Astrocyte (in vitro differentiated cells and primary cell): Measurements from ENCODE around the gene PXDN. TPM values are rescaled to one million over a fixed set of nuclear protein-coding genes. Genes with fewer than 3 reads are reported as not detected.

Experiments used
- DNase-seq: peaks from one replicate; pipeline ENCODE4 v3.0.0-alpha.2; 2010; ENCODE audit warnings: low read depth
- FAIRE-seq: peaks from 2 replicates; lab custom pipeline; 2011; peaks lifted over from hg19 to GRCh38; lab: Jason Lieb, UNC
- H2AFZ ChIP-seq: 2 replicates; pipeline ENCODE4 v1.6.0; 2012; ENCODE audit warnings: low read depth, low read length, inconsistent platforms
- H3K27ac ChIP-seq: 2 replicates; pipeline ENCODE4 v1.5.1; 2011; ENCODE audit warnings: low read depth, low read length, inconsistent platforms
- H3K27me3 ChIP-seq: 2 replicates; pipeline ENCODE4 v1.6.0; 2011; ENCODE audit warnings: low read length, inconsistent platforms; ENCODE audit not compliant: insufficient read depth
- H3K36me3 ChIP-seq: 2 replicates; pipeline ENCODE4 v1.5.1; 2011; ENCODE audit warnings: low read length, inconsistent platforms; ENCODE audit not compliant: insufficient read depth
- H3K4me1 ChIP-seq: 2 replicates; pipeline ENCODE4 v1.5.1; 2011; ENCODE audit warnings: low read length, inconsistent platforms; ENCODE audit not compliant: insufficient read depth
- H3K4me2 ChIP-seq: 2 replicates; pipeline ENCODE4 v1.6.0; 2012; ENCODE audit warnings: low read length, inconsistent platforms
- H3K4me3 ChIP-seq: 2 replicates; pipeline ENCODE4 v1.5.1; 2011; ENCODE audit warnings: low read depth, mild to moderate bottlenecking, low read length, inconsistent platforms; ENCODE audit not compliant: insufficient read depth
- H3K79me2 ChIP-seq: 2 replicates; pipeline ENCODE4 v1.6.0; 2012; ENCODE audit warnings: mild to moderate bottlenecking, low read length, inconsistent platforms; ENCODE audit not compliant: insufficient read depth
- H3K9ac ChIP-seq: 2 replicates; pipeline ENCODE4 v1.6.0; 2012; ENCODE audit warnings: mild to moderate bottlenecking, low read length, inconsistent platforms
- H3K9me3 ChIP-seq: 2 replicates; pipeline ENCODE4 v1.5.1; 2012; ENCODE audit warnings: low read depth, mild to moderate bottlenecking, low read length, inconsistent platforms; ENCODE audit not compliant: insufficient read depth
- H4K20me1 ChIP-seq: 2 replicates; pipeline ENCODE4 v1.6.0; 2012; ENCODE audit warnings: low read length, inconsistent platforms; ENCODE audit not compliant: insufficient read depth
- H3K27ac Mint-ChIP-seq: one replicate; pipeline ENCODE4 v1.8.0; 2021; ENCODE audit warnings: mild to moderate bottlenecking, mixed read lengths; ENCODE audit not compliant: unreplicated experiment
- H3K27me3 Mint-ChIP-seq: one replicate; pipeline ENCODE4 v1.8.0; 2021; ENCODE audit warnings: low read depth, mixed read lengths; ENCODE audit not compliant: unreplicated experiment
- H3K36me3 Mint-ChIP-seq: one replicate; pipeline ENCODE4 v1.8.0; 2021; ENCODE audit warnings: low read depth, mixed read lengths; ENCODE audit not compliant: unreplicated experiment
- H3K4me1 Mint-ChIP-seq: one replicate; pipeline ENCODE4 v1.8.0; 2021; ENCODE audit warnings: low read depth, mixed read lengths; ENCODE audit not compliant: unreplicated experiment
- H3K4me3 Mint-ChIP-seq: one replicate; pipeline ENCODE4 v1.8.0; 2021; ENCODE audit warnings: mild to moderate bottlenecking, moderate library complexity, mixed read lengths; ENCODE audit not compliant: unreplicated experiment
- H3K9me3 Mint-ChIP-seq: one replicate; pipeline ENCODE4 v1.8.0; 2021; ENCODE audit warnings: mild to moderate bottlenecking, mixed read lengths; ENCODE audit not compliant: unreplicated experiment
- CTCF ChIP-seq: IDR thresholded peaks from 2 replicates; pipeline ENCODE4 v1.5.1; 2011; ENCODE audit warnings: low read depth, mild to moderate bottlenecking, inconsistent platforms, low read length, moderate library complexity; ENCODE audit not compliant: insufficient read depth
- EZH2 ChIP-seq: IDR thresholded peaks from 2 replicates; pipeline ENCODE4 v1.6.1; 2012; ENCODE audit warnings: mild to moderate bottlenecking, low read length, inconsistent platforms; ENCODE audit not compliant: insufficient read depth
- total RNA-seq: library from RNA; stranded (reverse); gene quantifications from 2 replicates; pipeline ENCODE4 v1.2.1, GENCODE V29; 2021

PXDN gene
- total RNA-seq, 1 donor from 2014 or later: 417 TPM

DNA sequence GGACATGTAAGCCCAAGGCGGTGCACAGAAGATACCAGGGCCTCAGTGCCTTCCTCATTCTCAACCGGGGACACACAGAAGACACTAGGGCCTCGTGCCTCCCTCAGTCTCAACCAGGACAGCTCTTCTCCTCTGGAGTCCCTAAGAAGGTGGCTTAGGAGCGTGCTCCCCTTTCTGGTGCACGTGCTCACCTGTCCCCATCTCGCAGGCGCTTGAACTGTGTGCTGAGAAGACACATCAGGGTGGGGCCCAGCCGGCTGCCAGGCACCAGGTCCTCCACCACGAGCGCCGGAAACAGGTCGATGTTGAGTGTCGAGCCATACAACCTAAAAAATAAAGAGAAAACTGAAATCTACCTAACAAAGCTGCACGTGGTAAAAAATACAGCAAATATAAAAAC lies 99.9 kb downstream of the PXDN start:
- Mint-ChIP-seq H3K4me3 (no peak overlapping the region), H3K9me3 (no peaks in the 10 kb centered on the region), H3K4me1 (peaks cover 14% of the 10 kb centered on the region), H3K36me3 (peaks cover 19% of the 10 kb centered on the region), H3K27ac (no peak overlapping the region), H3K27me3 (no peaks in the 10 kb centered on the region)
- FAIRE-seq: no peak
- H3K27ac ChIP-seq: no peak overlapping the region
- TF ChIP-seq CTCF (no peak), EZH2 (no peak)
- H3K27me3 ChIP-seq: no peaks in the 10 kb centered on the region
- H3K4me2 ChIP-seq: no peak overlapping the region
- H4K20me1 ChIP-seq: peaks cover 29% of the 10 kb centered on the region
- DNase-seq: no peak
- peaks cover 35% of the 10 kb centered on the region for H3K36me3 ChIP-seq
- H2AFZ ChIP-seq: no peak overlapping the region
- H3K4me1 ChIP-seq: peaks cover 12% of the 10 kb centered on the region
- peaks cover 59% of the 10 kb centered on the region for H3K79me2 ChIP-seq
- no peaks in the 10 kb centered on the region for H3K9me3 ChIP-seq
- no peak overlapping the region for H3K4me3 ChIP-seq
- no peak overlapping the region for H3K9ac ChIP-seq

DNA sequence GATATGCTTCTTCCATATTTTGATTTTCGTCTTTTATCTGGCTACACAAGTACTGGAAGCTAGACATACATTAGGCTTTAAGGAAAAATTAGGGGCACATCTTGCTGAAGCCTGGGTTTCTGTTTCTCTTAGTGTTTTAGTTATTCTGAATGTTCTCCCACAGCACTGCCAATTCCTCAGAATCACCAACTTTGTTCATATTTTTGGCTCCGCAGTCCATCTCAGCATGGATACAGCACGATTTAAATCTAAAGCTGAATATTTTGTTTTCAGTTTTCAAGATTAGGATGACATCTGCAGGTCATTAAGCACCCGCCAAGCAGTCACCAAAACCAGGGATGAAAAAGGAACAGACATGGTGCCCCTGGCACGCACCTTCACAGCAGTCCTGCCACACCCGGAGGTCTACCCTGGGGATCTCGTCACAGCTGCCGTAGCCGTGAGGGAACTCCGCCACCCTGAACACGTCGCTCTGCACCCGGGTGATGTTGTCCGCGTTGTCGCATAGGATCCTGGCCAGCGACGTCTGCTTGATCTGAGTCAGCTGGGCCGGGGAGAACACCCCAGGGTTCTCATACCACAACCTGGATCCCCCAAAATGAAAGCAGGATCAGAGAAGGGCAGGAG lies 101.2 kb downstream of the PXDN start:
- FAIRE-seq (peak; percentile 72), DNase-seq (no peak)
- peak overlapping the region; percentile 44 for H3K9ac ChIP-seq
- no peak overlapping the region for H3K4me2 ChIP-seq
- peaks cover 40% of the 10 kb centered on the region for H3K36me3 ChIP-seq
- Mint-ChIP-seq H3K36me3 (peaks cover 14% of the 10 kb centered on the region), H3K9me3 (no peaks in the 10 kb centered on the region), H3K27ac (peak overlapping the region; percentile 78), H3K4me3 (no peak overlapping the region), H3K4me1 (peaks cover 14% of the 10 kb centered on the region), H3K27me3 (no peaks in the 10 kb centered on the region)
- H2AFZ ChIP-seq: no peak overlapping the region
- no peaks in the 10 kb centered on the region for H3K9me3 ChIP-seq
- no peaks in the 10 kb centered on the region for H3K27me3 ChIP-seq
- H3K27ac ChIP-seq: peak overlapping the region; percentile 68
- peaks cover 46% of the 10 kb centered on the region for H3K79me2 ChIP-seq
- peaks cover 12% of the 10 kb centered on the region for H3K4me1 ChIP-seq
- TF ChIP-seq EZH2: no peak
- no peak for TF ChIP-seq CTCF
- peaks cover 29% of the 10 kb centered on the region for H4K20me1 ChIP-seq
- H3K4me3 ChIP-seq: no peak overlapping the region
